GM23248 (cell line): ENCODE data around the gene HDAC7.

Source experiments
- EZH2 ChIP-seq: fragments of 200-600 bp; sonication (generic); IDR thresholded peaks from 2 replicates; pipeline ENCODE4 v1.6.1; 2018; ENCODE audit warnings: antibody characterized with exemption, mild to moderate bottlenecking; ENCODE audit not compliant: insufficient read depth, poor library complexity, severe bottlenecking
- EZH2phosphoT487 ChIP-seq: fragments of 200-600 bp; sonication (generic); IDR thresholded peaks from 2 replicates; pipeline ENCODE4 v1.6.1; 2018; ENCODE audit warnings: antibody characterized with exemption, moderate library complexity, mild to moderate bottlenecking, low read depth; ENCODE audit not compliant: insufficient read depth

DNA sequence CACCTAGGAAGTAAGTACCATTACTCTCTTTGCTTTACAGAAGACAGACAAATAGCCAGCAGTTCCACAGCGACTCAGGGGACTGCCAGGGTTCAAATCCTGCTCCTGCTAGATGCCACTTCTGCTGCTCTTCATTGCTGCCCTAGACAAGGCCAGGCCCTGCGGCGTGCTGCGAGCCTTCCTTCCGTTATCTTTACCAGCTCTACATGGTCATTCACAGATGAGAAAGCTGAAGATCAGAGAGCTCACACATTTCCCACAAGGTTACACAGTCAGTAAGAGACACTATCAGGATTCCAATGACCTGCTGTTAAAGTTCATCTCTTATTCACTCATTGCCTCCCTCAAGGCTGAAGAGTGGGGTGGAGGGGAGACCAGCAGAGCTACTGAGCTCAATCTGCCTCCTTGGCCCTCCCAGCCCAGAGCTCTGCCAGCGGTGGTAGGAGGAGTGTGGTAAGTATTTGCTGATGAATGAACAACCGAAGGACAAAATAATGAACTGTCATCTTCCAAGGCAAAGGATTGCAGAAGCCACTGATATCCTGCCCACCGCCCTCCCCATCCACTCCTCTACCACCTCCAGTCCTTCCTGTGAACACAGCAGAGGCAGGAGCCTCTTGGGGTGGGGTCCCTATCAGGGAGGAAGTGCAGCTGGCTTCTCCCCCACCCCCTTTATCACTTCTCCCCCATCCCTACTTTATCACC, 14.6 kb upstream of the HDAC7 start:
- TF ChIP-seq EZH2 (no peak), EZH2phosphoT487 (no peak)
